ENCODE results near the gene ACSM2A.
"Not testable (repeated sequence)": the region's sequence is repeated elsewhere in the genome, so short reads cannot be mapped to it uniquely, and the experiment has no call there.

Gene ACSM2A, protein sequence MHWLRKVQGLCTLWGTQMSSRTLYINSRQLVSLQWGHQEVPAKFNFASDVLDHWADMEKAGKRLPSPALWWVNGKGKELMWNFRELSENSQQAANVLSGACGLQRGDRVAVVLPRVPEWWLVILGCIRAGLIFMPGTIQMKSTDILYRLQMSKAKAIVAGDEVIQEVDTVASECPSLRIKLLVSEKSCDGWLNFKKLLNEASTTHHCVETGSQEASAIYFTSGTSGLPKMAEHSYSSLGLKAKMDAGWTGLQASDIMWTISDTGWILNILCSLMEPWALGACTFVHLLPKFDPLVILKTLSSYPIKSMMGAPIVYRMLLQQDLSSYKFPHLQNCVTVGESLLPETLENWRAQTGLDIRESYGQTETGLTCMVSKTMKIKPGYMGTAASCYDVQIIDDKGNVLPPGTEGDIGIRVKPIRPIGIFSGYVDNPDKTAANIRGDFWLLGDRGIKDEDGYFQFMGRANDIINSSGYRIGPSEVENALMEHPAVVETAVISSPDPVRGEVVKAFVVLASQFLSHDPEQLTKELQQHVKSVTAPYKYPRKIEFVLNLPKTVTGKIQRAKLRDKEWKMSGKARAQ

GRCh38 chr16:20451364-20451763, at the start of gene ACSM2A:
ACSM2A (plus strand) TSS chr16:20451521; CDS start chr16:20460115, 8,594 bp downstream.
- not testable (repeated sequence) for DNase-seq (ENCODE audit: extremely low read depth in 1 of 2, low read depth in 1 of 2)

DNA sequence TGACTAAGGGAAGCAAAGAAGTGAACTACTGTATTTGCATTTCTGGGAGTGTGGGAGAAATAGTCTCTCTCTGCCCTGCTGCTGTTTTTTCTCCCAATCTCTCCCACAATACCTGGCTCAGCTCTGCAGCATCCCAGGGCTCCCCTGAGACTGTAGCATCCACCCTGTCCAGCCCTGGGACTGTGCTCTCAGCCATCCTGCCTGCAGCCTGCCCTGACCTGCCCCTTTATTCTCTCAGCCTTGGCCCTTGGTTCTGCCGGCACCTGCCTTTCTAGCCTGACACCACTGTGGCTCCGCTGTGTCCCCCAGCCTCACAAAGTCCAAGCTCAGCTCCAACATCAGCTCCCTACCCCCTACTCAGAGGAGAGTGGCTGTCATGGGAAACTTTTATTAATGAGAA, 48.7 kb upstream of the ACSM2A start:
- DNase-seq (ENCODE audit: extremely low read depth in 1 of 2, low read depth in 1 of 2): no peak

DNA sequence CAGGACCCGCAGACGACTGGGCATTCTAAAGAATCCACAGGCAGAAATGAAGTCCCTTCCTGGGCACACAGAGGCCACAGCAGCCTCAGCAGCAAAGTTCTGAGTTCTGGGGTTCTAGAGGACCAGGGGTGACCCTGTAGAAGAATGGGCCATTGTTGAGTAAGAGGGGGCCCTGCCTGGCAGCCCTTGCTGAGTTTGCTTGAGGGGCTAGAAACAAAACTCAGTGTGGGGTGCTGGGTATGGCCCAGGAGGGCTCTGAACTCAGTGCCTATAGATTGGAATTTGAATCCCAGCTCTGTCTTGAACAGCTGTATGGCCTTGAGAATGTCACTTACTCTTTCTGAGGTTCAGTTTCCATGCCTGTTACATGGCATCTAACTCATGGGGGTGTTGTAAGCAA, 46.7 kb upstream of the ACSM2A start, which contains the start of gene PDILT:
Gene PDILT, minus strand, starts transcription at position 101 of the 400 bp plus-strand sequence. CDS start 5,437 bp downstream, outside the sequence.
- no peak for DNase-seq (ENCODE audit: extremely low read depth in 1 of 2, low read depth in 1 of 2)

- no peak for DNase-seq (ENCODE audit: extremely low read depth in 1 of 2, low read depth in 1 of 2)
Observed at GRCh38 chr16:20409398-20410120, 41.8 kb upstream of the ACSM2A start, which contains the start of gene ACSM5. ACSM5 (plus strand) TSS chr16:20409534; CDS start chr16:20411485, 1,951 bp downstream.

DNA sequence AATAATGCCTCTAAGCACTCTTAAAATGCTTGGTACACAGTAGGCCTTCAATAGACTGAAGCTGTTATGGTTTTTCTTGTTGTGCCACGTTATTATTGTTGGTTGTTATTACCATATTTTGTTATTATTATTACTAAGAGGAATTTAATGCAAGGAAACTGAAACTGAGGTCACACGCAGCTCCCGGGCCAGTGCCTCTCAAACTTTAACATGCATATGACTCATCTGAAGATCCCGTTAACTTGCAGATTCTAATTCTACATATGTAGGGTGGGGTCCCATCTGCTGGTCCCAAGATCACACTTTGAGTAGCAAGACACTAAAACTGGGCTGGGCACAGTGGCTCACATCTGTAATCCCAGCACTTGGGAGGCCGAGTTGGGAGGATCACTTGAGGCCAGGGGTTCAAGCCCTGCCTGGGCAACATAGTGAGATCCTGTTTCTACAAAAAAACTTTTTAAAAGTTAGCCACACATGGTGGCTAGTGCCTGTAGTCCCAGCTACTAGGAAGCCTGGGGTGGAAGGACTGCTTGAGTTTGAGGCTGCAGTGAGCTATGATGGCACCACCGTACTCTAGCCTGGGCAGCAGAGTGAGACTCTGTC, 41.1 kb upstream of the ACSM2A start:
- no peak for DNase-seq (ENCODE audit: extremely low read depth in 1 of 2, low read depth in 1 of 2)

DNA sequence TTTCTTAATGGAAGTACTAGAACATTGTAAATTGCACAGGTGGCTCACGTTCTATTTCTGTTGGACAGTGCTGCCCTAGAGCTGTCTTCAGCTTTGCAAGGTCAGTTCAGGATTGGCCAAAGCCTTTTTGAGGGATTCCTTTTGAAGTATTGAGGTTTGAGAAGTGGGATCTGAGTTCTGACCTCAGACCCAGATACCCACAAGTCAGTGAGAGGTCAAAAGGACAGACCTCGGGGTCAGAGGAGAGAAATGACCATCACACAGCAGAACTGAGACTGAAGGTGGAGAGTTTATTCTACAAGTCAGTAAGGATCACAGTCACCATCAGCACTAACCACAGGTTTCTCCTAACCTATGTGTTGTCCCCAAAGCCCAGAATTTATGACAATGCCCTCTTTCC, 40.3 kb upstream of the ACSM2A start:
- DNase-seq (ENCODE audit: extremely low read depth in 1 of 2, low read depth in 1 of 2): no peak

GRCh38 chr16:20415541-20415940, 35.8 kb upstream of the ACSM2A start:
- no peak for DNase-seq (ENCODE audit: extremely low read depth in 1 of 2, low read depth in 1 of 2)

DNA sequence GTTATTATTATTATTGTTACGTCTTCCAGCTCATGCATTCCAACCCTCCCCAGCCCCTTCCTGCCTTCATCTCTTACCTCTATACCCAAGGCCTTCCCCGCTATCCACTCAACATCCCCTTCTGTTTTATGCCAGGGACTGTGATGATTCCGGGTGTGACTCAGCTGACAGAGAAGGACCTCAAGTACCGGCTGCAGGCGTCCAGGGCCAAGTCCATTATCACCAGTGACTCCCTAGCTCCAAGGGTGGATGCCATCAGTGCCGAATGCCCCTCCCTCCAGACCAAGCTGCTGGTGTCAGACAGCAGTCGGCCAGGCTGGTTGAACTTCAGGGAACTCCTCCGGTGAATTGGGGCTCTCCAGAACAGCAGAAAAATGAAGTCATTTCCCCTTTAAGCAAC, 32.2 kb upstream of the ACSM2A start:
- not testable (repeated sequence) for DNase-seq (ENCODE audit: extremely low read depth in 1 of 2, low read depth in 1 of 2)

GRCh38 chr16:20421748-20422147, 29.6 kb upstream of the ACSM2A start:
- DNase-seq (ENCODE audit: extremely low read depth in 1 of 2, low read depth in 1 of 2): not testable (repeated sequence)

DNA sequence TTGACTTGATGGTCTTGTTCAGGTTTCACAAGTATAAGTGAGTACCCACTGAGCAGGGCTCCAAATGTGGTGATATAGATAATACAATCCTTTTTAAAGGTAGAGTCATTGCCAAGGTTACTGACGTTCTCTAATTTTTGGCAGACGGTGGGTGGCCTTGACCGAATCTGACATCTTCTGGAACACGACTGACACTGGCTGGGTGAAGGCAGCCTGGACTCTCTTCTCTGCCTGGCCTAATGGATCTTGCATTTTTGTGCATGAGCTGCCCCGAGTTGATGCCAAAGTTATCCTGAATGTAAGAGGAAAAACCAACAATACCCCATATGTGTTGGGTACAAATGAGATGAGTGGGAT, 27.6 kb upstream of the ACSM2A start:
- DNase-seq (ENCODE audit: extremely low read depth in 1 of 2, low read depth in 1 of 2): not testable (repeated sequence)

DNA sequence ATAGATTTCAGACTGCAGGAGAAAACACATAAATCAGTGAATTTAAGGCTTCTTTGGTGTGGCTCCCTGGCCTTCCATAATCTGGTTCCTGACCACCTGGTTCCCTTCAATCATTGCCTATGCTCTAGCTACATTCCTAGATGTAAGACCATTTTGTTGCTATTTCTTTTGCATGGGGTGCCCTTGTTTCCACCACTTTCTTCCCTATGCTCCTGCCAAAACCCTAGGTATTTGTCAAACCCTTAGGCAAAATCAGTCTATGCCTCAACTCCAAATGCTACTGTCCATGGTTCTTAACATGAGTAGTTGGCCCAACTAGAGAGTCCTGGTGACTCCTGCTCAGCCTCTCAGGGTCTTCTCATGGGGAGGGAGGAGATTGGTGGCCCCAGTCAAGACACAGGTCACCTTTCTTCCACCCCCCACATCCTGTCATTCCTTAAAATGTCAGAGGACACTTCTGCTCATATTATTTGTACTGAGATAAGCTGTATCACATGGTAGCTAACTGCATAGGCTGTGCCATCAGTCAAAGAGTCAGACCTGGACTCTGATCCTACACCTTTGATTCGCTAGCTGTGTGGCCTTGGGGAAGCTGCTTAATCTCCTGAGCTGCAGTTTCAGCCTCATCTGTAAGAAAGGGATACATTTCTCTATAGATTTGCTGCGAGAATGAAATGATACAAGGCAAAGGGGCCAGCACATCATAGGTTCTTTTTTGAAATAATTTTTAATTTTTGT, 27.0 kb upstream of the ACSM2A start:
- DNase-seq (ENCODE audit: extremely low read depth in 1 of 2, low read depth in 1 of 2): no peak

GRCh38 chr16:20427401-20427797, 23.9 kb upstream of the ACSM2A start:
- not testable (repeated sequence) for DNase-seq (ENCODE audit: extremely low read depth in 1 of 2, low read depth in 1 of 2)

GRCh38 chr16:20429499-20429898, 21.8 kb upstream of the ACSM2A start:
- not testable (repeated sequence) for DNase-seq (ENCODE audit: extremely low read depth in 1 of 2, low read depth in 1 of 2)

DNA sequence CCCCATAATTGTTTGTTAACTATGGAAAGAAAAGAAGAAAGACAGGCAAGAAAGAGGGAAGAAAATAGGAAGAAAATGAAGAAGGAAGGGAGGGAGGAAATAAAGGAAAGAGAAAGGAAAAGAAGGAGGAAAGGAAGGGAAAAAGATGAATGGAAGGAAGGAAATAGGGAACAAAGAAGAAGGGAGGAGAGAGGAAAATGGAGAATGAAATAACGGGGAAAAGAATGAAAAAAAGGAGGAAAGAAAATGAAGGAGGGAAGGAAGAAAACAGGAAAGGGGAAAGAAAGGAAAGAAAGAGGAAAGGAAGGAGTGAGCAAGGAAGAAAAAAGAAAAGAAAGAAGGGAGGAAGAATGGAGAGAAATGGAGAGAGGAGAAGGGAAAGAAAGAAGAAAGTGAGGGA, 20.8 kb upstream of the ACSM2A start:
- not testable (repeated sequence) for DNase-seq (ENCODE audit: extremely low read depth in 1 of 2, low read depth in 1 of 2)

DNA sequence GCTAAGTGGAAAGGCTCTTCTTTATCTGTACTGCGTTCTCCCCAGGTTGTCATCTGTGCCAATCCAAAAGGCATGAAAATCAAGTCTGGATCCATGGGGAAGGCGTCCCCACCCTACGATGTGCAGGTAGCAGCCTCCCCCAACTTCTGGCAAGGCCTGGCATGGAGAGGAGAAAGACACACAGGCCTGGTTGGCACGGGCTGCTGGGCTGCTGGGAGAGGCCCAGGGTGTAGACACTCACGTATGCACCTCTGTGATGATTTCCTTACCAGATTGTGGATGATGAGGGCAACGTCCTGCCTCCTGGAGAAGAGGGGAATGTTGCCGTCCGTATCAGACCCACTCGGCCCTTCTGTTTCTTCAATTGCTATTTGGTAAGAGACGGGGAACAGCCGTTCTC, 20.4 kb upstream of the ACSM2A start:
- DNase-seq (ENCODE audit: extremely low read depth in 1 of 2, low read depth in 1 of 2): no peak

GRCh38 chr16:20438950-20439349, 12.4 kb upstream of the ACSM2A start:
- not testable (repeated sequence) for DNase-seq (ENCODE audit: extremely low read depth in 1 of 2, low read depth in 1 of 2)

- not testable (repeated sequence) for DNase-seq (ENCODE audit: extremely low read depth in 1 of 2, low read depth in 1 of 2)
Observed at GRCh38 chr16:20439820-20440231, 11.5 kb upstream of the ACSM2A start.

GRCh38 chr16:20440731-20441130, 10.6 kb upstream of the ACSM2A start:
- not testable (repeated sequence) for DNase-seq (ENCODE audit: extremely low read depth in 1 of 2, low read depth in 1 of 2)

DNA sequence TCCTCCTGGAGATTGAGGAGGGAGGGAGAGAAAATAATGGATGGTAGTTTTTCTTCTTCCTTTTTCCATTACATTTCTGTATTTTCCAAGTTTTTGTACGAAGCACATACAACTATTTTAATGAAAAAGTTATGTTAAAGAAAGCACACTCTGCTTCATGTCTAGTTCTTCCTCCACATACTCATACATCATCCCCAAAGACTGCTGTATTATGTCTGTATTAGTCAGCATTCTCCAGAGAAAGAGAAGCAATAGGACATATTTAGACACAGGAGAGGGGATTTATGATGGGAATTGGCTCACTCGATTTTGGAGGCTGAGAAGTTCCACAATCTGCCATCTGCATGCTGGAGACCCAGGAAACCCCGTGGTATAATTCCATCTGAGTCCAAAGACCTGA, 10.1 kb upstream of the ACSM2A start:
- no peak for DNase-seq (ENCODE audit: extremely low read depth in 1 of 2, low read depth in 1 of 2)

- DNase-seq (ENCODE audit: extremely low read depth in 1 of 2, low read depth in 1 of 2): not testable (repeated sequence)
Observed at GRCh38 chr16:20441859-20442258, 9.5 kb upstream of the ACSM2A start.
